Neural crest cell (in vitro differentiated cells): ENCODE measurements around the gene TASOR2. TPM values are rescaled to one million over a fixed set of nuclear protein-coding genes. Genes with fewer than 3 reads are reported as not detected.

Experiments used
- DNase-seq: peaks from one replicate; pipeline ENCODE4 v3.0.0; 2021; ENCODE audit warnings: low read depth, mixed read lengths, low spot score
- H3K27ac Mint-ChIP-seq: one replicate; pipeline ENCODE4 v1.8.0; 2021; ENCODE audit warnings: mild to moderate bottlenecking, mixed read lengths; ENCODE audit not compliant: unreplicated experiment
- H3K27me3 Mint-ChIP-seq: 2 replicates; pipeline ENCODE4 v1.8.0; 2021; ENCODE audit warnings: low read depth, mild to moderate bottlenecking, mixed read lengths
- H3K36me3 Mint-ChIP-seq: 2 replicates; pipeline ENCODE4 v1.8.0; 2021; ENCODE audit warnings: low read depth, mild to moderate bottlenecking, mixed read lengths
- H3K4me1 Mint-ChIP-seq: 2 replicates; pipeline ENCODE4 v1.8.0; 2021; ENCODE audit warnings: mixed read lengths
- H3K4me3 Mint-ChIP-seq: one replicate; pipeline ENCODE4 v1.8.0; 2021; ENCODE audit warnings: mild to moderate bottlenecking, mixed read lengths
- H3K9me3 Mint-ChIP-seq: 2 replicates; pipeline ENCODE4 v1.8.0; 2021; ENCODE audit warnings: mixed read lengths
- CTCF ChIP-seq: fragments of 200-600 bp; sonication (generic); conservative IDR thresholded peaks from 2 replicates; pipeline ENCODE4 v1.5.0; 2021; ENCODE audit warnings: antibody characterized with exemption, mild to moderate bottlenecking
- total RNA-seq: library from RNA; stranded (reverse); gene quantifications from 2 replicates; pipeline ENCODE4 v1.2.1, GENCODE V29; 2021

TASOR2 gene
- total RNA-seq, 1 donor from 2014 or later: 49.1 TPM

- peaks cover 26% of the 10 kb centered on the region for H3K4me1 Mint-ChIP-seq
- no peak overlapping the region for H3K27ac Mint-ChIP-seq
These were observed 23.7 kb downstream of the TASOR2 start for GRCh38 chr10:5708356-5708755.

DNA sequence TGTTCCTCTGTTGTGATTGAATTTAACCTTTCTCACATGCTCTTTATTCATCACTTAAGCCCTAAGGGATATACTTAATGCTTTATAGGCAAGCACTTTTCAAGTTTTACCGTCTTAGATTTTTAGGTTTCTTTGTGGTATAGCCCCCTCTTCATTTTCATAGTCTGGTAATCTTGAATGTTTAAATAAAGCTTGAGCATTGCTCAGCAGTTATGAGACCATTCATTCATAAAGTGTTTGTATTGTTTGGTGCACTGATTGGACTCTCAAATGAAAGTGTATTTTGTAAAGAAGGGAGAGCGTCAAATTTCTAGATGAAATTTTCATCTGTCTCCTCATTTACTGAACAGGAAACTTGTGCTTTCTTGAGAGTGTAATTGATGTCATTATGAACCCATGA, 25.2 kb downstream of the TASOR2 start:
- DNase-seq: no peak
- Mint-ChIP-seq H3K4me3 (no peak overlapping the region), H3K27ac (no peak overlapping the region), H3K9me3 (no peaks in the 10 kb centered on the region), H3K36me3 (no peaks in the 10 kb centered on the region), H3K4me1 (peaks cover 26% of the 10 kb centered on the region), H3K27me3 (no peaks in the 10 kb centered on the region)
- no peak for TF ChIP-seq CTCF

More at GRCh38 chr10:5708356-5708755, 23.7 kb downstream of the TASOR2 start:
- no peak for DNase-seq
- TF ChIP-seq CTCF: no peak
- no peaks in the 10 kb centered on the region for H3K27me3 Mint-ChIP-seq
- H3K9me3 Mint-ChIP-seq: no peaks in the 10 kb centered on the region
- no peaks in the 10 kb centered on the region for H3K36me3 Mint-ChIP-seq
- H3K4me3 Mint-ChIP-seq: no peak overlapping the region

- no peak for TF ChIP-seq CTCF
- no peak for DNase-seq
- H3K27me3 Mint-ChIP-seq: no peaks in the 10 kb centered on the region
These were observed 26.2 kb downstream of the TASOR2 start for GRCh38 chr10:5710859-5711258.

GRCh38 chr10:5711642-5712041, 27.0 kb downstream of the TASOR2 start:
- Mint-ChIP-seq H3K9me3 (no peaks in the 10 kb centered on the region), H3K27me3 (no peaks in the 10 kb centered on the region), H3K4me1 (peaks cover 26% of the 10 kb centered on the region), H3K27ac (peak overlapping the region; percentile 68), H3K4me3 (peak overlapping the region; percentile 12), H3K36me3 (no peaks in the 10 kb centered on the region)
- no peak for DNase-seq
- TF ChIP-seq CTCF: no peak

More at GRCh38 chr10:5710859-5711258, 26.2 kb downstream of the TASOR2 start:
- Mint-ChIP-seq H3K9me3 (no peaks in the 10 kb centered on the region), H3K4me1 (peaks cover 26% of the 10 kb centered on the region), H3K36me3 (no peaks in the 10 kb centered on the region), H3K27ac (no peak overlapping the region), H3K4me3 (no peak overlapping the region)

- Mint-ChIP-seq H3K4me1 (peaks cover 7% of the 10 kb centered on the region), H3K27ac (no peak overlapping the region), H3K36me3 (peaks cover 9% of the 10 kb centered on the region), H3K4me3 (no peak overlapping the region), H3K27me3 (no peaks in the 10 kb centered on the region), H3K9me3 (no peaks in the 10 kb centered on the region)
- no peak for TF ChIP-seq CTCF
- no peak for DNase-seq
These were observed 34.9 kb downstream of the TASOR2 start for GRCh38 chr10:5719546-5719945.

DNA sequence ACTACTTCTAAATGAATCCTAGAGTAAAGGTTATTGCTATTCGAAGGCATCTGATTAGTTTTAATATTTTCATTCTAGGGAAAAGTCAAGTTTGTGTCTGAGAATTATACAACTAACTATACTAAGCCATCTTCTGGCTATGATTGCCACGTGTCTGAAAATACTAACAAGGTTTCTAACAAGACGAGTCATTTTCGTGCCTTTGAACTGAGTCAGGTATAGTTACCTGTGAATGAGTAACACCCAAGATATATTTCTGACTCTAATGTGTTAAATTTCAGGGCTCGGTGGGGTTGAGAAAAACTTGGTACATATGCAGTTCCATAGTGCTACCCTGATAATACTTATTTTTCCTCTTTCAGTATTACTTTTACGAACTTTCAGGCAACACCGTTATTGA, 35.5 kb downstream of the TASOR2 start:
- Mint-ChIP-seq H3K4me1 (peaks cover 7% of the 10 kb centered on the region), H3K27ac (no peak overlapping the region), H3K9me3 (no peaks in the 10 kb centered on the region), H3K4me3 (no peak overlapping the region), H3K36me3 (peaks cover 9% of the 10 kb centered on the region), H3K27me3 (no peaks in the 10 kb centered on the region)
- DNase-seq: no peak
- TF ChIP-seq CTCF: no peak
